CD4-positive, alpha-beta T cell treated with Interleukin-15 for 1 hour (primary cell): ENCODE results near the gene FCMR.
A peak's percentile ranks its signal among the peaks of the same experiment; 100 is the strongest.

Experiments used
- DNase-seq: peaks from one replicate; pipeline ENCODE4 v3.0.0-alpha.2; 2020

The FCMR gene

DNA sequence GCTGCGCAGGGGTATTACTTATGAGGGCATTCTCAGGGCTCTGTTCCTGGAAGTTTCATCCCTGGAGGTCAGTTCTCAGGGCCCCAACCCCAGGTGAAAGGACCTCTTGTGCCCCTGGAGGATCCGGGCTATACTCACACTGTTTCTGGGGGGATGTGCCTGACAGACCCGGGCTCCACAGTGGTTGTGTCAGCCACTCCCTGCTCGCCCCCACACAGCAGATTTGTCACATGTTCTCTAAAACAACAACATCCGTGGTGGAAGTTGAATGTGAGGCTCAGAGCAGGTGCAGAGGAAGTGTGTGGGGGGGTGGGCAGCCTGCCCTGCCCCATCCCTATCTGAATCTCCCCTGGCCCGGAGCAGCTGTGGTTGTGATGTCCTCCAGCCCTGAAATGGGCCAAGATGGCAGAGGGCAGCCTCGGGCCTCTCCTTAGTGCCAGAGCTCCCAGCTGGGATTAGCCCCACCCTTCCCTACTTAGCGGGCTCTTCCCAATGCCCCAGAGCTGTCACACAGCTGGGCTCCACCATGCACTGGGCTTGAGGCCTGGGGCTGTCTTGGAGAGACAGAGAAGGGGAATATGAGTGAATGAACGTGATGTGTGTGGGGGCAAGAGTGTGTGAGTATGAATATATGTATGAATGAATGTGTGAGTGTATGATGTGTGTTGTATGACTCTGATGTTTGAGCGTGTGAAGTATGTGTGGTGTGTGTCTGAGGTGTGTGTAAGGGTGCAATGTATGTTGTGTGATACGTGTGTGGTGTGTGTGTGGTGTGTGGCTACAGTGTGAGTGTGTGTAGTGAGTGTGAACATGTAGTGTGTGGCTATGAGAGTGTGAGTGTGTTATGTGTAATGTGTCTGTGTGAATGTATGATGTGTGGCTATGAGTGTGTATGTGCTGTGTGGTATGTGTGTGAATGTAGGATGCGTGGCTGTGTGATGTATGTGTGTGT lies 1.5 kb upstream of the FCMR start:
- peak; percentile 89 for DNase-seq

DNA sequence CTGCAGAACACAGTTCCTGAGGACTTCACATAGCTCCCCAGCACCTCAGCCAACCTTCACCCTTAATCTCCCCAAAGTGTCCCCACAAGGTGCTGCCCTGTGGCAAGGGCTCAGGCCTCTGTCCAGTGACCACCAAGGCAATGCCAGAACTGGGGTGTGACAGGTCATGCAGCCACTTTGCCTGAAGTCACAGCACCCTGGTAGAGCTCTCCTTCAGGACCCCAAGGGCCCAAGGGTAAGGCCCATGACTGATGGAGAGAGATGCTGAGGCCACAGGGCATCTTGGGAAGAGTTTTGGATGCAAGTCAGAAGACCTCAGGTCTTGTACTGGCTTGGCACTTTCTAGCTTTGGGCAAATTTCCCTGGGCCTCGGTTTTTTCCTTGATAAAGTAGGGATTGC lies 783 bp upstream of the FCMR start:
- DNase-seq, result no peak

DNA sequence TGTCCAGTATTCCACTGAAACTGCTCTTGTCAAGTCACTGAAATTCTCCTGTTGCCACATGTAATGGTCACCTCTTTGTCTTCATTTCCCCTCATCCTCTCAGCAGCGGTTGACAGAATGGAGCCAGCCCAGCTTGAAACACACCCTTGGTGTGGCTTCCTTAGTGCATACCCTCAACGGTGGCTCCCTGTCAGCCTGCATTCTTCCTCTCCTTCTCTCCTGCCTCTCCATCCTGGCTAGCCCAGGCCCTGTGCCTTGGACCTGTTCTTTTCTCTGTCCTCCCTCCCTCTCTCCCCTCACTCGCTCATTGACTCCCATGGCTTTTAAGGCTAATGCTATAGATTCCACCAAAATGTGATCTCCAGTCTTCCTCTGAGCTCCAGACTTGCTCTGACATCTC lies 3.7 kb downstream of the FCMR start:
- DNase-seq, result no peak

DNA sequence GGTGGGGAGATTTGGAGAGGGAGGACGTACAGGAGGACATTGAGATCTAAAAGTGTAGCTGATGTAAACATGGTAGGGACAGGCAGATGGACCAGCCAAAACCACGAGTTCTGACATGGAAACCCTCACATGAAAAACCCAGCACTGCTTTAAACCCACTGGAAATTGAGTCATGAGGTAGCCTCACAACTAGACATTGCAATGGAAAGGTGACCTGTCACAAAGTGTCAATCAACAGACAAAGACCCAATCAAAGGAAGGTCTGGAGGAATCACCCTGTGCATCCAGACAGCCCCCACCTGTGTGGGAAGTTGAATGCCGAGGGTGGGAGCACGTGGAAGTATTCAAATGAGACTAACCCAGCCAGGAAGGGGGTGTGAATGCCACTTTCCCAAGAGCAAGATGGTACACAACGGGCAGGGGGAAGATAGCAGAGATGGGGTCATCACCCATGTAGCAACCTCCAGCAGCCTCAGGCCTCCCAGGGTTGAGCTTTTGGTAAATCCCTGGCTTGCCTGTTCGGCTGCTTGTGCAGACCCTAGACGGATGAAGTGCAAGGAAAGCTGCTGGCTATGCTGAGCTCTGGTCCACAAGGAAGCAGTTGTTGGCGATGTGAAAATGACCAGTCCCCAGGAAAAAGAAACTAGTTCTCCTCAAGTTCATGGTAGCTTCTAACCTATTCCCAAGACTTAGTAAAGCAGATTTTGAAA lies 5.6 kb downstream of the FCMR start:
- DNase-seq, result no peak

DNA sequence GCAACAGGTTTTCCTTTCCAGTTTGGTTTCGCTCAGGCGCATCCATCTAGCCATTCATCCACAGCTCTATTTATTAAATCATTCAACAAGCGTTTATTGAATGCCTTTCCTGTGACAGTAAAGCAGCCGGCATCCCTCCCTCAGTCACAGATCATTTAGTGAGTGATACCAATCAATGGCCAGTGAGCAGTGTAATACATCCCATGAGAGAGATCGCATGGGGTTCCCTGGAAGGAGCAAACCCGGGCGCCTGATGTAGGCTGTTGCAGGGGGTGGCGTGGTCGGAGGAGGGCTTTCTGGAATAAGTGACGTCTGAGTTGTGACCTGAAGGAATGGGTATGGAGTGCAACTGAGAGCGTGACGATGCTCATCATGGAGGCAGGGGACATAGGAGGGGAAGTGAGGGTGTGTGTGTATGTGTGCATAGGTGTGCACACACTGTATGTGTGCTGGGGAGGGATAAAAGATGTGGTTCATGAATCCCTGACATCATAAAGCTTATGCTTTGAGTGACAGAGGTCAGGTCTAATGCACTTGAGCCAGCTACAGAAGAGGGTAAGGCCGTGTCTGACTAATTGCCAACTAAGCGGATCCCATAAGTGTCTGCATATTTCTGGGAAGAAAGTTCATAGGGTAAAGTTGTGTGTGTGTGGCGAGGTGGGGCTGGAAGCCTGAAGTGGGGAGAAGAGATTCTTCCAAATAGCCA lies 6.6 kb downstream of the FCMR start:
- DNase-seq, result no peak

DNA sequence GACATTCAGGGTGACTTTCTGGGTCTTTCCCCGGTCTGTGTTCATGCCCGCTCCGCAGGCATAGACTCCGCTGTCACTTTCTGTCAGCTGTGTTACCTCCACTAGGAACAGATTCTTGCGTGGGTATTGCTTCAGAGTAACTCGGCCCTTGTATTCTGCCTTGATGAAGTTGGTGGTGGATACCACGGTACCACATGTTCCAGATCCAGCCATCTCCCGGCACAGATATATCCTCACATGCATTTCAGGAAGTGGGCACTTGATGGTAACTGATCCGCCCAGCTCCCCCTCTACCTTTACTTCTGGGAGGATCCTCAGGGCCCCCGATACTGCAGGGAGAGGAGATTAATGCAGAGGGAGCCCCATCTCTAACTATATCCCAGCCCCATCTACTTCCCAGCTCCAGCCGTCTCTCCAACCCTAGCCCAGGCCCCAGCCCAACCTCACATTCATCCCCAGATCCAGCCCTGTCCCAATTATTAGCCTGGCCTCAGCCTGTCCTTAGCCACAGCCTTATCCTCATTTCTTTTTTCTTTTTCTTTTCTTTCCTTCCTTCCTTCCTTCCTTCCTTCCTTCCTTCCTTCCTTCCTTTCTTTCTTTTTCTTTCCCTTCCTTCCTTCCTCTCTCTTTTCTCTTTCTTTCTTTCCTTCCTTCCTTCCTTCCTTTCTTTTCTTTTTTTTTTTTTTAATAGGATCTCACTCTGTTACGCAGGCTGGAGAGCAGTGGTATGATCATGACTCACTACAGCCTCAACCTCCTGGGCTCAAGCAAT lies 7.8 kb downstream of the FCMR start:
- no peak for DNase-seq

DNA sequence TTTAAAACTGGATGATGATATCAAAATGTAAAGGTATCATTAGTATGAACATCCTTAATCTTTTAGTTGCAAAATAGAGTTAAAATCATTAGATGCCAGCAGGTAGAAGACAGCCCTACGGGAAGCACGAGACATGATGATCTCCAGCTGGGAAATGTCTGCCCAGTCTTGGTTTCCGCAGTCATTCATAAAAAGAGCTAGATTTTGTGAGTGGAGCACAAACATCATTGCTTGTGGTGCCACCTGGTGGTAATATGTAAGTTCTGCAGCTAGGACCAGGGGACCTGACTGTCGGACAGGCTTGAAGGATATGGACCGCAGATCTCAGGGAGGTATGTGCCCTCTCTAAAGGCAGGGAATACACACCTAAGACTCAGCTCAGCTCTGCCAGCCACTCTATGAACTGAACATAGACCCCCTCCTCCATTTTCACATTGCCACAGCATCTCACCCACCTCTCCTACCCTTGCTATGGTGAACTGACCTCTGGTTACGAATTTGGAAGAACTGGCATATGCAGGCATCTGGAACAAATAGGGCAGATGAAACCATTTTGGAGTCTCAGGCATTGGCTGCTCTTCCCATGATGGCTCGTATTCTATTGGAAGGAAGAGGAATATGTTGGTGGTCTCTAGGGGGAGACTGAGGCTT lies 9.2 kb downstream of the FCMR start:
- DNase-seq, result peak; percentile 67

DNA sequence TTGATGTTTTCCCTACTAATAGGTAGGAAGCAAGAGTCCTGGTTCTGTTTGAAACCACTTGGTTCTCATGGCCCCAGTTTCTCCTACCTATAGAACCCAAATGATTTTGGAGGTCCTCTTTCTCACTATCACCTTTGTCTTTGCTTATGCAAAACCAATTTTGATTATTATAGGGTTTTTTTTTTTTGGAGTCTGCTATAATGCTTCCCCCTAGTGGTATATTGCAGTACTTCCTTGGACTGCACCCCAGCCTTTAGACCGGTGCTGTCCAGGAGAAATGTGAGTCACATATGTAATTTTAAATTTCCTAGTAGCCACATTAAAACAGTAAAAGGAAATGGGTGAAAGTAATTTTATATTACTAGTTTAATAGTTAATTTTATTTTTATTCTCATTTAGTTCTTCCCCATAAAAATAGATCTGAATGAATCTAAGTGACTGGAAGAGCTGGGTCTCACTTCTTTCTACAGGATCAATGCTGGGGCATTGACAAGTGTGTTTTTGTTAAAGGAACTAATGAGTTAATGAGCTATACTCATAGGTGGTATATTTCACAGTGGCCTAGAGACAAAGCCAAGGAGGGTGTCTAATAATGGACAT lies 10.6 kb downstream of the FCMR start:
- DNase-seq, result no peak

DNA sequence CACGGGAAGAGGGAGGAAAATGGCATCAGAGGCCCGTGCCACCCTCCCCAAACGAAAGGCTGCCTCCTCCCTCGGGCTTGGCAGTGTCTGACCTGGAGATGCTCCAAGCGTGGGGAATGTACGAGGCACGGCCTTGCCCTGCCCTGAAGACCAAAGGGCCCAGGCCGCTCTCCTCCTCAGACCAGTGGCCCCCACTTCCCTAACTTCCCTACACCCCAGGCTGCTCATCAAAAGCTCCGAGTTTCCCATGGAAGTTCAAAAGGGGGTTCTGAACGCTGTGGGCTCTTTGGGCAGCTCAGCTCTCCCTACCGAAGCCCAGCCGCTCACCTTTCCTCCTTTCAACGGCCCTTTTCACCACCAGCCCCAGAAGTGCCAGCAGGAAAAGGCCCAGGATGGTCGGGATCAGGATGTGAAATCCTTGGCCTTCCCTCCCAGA lies 11.8 kb downstream of the FCMR start:
- no peak for DNase-seq

DNA sequence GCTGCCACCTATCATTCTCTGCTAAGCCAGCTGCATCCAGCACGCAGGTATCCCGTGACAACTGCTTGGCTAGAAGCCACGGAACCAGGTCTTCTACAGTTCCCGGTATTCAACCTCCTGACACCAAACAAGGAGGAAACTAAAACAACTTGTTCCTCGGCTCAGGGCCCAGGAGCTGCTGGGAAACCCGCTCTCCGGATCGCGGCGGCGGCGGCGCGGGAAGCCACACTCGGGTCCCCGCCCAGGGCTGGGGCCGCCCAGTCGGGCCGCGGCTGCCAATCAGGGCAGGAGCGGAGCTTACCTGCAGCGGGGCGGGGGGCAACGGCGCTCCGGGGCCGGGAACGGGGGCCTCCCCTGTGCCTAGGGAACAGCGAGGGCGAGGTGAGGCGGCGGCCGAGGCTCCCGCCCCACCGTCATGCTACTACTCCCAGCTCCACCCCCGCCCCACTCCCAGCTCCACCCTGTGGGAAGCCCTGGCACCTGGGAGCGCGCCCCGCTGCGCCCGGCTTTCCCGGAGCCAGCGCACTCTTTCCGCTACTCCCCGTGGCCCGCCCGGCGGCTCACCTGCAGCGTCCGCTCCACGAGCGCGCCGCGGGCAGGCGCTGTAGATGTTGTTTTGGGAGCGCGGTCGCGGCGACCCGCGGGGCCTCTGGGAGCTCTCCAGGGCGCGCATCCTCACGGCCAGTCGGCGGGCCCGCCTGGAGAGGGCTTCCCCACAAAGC lies 12.4 kb downstream of the FCMR start:
- DNase-seq, result peak; percentile 34

DNA sequence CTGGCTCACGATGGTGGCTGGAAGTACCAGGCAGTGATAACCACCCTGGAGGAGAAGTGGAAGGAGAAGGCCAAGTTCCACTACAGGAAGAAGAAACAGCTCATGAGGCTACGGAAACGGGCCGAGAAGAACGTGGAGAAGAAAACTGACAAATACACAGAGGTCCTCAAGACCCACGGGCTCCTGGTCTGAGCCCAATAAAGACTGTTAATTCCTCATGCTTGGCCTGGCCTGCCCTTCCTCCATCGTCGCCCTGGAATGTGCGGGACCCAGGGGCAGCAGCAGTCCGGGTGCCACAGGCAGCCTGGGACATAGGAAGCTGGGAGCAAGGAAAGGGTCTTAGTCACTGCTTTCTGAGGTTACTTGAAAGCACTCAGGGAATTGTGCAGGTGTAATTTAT lies 13.7 kb downstream of the FCMR start:
- no peak for DNase-seq

DNA sequence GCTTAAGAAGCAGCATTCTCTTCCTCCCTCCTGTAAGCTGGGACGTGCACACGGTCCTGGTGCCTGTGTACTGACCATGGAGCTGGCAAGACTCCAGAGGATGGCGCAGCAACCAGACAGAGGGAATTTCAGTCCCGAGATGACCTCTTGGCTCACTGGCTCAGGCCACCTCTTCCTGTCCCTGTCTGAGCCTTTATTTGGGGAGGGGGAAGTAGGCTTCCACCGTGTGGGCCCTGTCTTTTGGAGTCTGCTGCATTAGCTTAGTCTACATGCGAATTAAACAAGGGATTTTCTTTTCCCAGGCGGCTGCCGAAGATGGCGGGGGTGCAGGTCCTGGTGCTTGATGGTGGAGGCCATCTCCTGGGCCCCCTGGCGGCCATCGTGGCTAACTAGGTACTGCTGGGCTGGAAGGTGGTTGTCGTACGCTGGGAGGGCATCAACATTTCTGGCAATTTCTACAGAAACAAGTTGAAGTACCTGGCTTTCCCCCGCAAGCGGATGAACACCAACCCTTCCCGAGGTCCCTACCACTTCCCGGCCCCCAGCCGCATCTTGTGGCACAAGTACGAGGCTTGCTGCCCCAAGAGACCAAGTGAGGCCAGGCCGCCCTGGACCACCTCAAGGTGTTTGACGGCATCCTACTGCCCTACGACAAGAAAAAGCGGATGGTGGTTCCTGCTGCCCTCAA lies 14.3 kb downstream of the FCMR start:
- DNase-seq, result no peak

DNA sequence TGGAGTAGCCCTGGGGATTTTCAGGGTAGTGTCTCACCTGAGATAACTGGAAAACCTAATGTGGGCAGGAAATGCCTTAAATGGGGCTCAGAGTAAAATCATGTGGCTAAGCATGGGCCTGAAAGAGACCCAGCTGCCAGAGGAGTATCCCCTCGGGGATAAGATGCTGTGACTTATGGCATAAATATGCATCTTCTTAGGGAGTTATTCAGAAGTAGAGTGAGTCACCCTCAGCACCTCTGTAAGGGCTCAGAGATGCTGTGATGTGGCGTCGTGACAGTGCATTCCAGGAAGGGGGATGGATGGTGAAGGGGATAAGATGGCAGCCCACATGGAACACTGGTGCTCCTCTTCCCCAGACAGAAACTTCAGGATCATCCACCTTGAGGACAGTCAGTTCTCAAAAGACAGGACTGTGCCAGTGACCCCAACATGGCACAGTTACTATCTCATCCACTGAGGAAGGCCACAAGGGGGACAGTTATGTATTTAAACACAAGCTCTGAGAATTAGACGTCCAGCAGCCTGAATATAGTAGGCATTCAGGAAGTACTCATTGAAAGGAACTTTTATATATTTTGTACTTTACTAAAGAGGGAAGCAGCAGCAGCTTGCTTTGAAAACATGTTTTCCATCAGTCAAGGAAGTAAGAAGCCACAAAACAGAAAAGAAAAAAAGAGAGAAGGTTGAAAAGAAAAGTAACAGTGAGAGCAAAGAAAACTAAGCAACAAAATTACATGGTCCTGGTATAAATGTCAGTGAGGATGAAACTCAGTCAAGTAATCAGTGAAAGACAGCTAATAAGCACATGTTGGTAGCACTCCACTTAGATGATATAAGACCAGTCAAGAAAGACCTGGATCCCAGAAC lies 16.2 kb downstream of the FCMR start:
- DNase-seq, result peak; percentile 36

DNA sequence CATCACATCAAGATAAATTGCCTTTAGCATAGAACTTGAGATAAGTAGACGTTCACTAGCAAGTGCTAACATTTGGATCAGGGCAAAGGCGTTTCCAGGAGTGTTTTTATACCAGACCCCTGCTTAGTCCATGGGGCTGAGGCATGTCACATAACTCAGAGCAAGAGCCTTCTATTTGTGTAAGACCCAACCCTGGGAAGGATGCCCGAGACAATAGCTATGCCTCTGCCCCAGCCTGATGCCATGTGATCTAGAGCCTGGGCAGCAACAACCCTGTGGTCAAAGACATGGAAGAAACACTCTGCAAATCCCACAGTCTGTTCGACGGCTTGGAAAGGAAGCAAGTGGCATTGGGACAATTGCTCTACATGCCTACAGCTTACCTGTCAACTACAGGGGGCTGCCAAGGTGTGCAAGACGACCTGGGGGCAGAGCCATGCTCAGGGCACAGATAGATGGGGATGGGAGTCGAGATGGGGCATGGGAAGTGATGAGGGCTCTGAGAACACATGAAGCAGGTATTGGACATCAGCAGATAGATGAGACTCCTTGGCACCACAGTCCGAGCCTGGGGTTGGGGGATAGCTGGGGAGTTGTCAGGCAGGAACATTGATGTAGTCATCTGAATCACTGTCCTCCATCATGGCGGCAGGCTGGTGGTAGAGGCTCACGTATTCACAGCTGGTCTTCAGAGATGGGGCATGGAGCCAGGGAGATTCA lies 17.2 kb downstream of the FCMR start:
- no peak for DNase-seq

DNA sequence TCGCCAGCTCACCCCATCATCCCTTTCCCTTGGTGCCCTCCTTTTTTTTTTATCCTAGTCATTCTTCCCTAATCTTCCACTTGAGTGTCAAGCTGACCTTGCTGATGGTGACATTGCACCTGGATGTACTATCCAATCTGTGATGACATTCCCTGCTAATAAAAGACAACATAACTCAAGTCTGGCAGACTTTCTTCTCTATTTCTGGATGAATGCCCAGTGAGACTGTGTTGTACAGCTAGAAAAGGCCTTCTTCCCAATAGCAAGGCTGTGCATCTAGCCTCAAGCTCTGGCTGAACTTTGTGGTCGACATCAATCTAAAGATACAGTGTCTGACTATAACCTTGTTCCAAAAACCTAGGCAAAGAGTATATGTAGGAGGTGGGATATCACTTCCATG lies 18.1 kb downstream of the FCMR start:
- no peak for DNase-seq

DNA sequence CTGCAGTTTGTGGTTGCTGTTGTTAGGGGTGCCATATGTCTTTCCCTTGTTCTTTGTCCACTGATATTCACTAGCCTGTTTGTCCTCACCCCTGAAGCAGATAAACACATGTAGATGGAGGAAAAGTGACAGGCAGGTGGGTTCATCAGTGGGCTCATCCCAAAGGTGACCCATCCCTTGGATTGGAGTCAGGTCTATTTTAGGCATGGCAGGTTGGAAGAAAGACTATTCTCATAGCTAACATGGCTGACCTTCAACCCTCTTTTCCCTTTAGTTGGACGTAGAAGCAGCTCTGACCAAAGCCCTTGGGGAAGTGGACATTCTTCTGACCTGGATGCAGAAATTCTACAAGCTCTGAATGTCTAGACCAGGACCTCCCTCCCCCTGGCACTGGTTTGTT lies 19.0 kb downstream of the FCMR start:
- DNase-seq, result no peak

DNA sequence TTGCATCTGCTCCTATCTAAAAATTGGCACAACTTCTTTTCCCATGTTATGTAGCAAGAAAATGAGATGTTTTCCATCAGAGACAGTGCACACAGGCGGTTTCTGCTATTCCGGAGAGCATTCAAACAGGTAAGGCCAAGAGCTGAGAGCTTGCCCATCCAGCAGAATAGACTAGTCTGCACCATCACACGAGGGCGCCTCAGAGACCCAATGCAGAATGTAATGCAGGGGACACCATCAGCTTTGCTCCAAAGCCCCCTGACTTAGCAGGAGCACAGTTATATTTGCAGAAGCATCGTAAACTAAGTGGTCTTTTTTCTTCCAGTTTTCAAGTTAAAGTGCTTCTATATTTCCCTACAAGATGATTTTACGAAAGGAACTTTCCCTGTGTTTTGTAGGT lies 19.8 kb downstream of the FCMR start:
- DNase-seq, result no peak

DNA sequence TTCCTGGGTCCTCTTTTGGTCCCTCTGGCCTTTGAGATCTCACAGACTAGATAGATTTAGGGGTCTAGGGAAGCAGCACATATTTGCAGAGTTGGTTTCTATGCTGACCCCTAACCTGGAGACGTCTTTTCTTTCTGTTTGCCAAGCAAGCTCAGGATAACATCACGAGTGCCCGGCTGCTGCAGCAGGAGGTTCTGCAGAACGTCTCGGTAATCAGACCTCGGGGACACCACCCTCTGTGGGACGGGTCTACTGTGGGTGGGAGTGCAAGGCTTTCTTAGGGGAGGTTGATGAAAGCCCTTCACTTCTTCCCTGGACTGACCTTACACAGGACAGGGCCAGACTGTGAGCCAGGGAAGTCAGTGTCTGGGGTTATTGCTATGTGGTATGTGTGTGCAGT lies 21.6 kb downstream of the FCMR start:
- DNase-seq, result no peak

DNA sequence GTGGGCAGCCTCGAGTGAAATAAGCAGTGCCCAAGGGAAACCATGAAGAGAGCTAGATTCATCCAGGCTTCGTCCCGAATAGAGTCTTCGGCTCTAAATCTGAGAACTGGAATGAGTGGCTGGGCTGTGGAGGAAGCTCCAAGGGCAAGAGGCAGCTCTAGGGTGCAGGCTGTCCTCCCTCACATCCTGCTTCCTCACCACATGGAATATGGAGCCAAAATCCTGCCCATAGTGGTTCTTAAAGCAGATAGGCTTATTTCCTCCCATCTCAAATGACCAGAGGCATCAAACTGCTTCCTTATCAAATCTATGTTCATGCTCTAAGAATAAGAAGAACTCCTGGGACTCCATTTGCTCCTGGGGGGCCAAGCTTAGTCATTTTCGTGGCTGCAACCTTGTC lies 22.0 kb downstream of the FCMR start:
- no peak for DNase-seq
